Fibroblast of lung (primary cell): Measurements from ENCODE around the gene CDX2.

Experiments used
- EZH2 ChIP-seq: IDR thresholded peaks from 2 replicates; pipeline ENCODE4 v1.5.1; 2012; ENCODE audit warnings: low read length, control low read depth, mild to moderate bottlenecking; ENCODE audit errors: missing control alignments
- TF ChIP-seq, protein P1 (sequence below), 2 donors: IDR thresholded peaks in 1 of 2; conservative IDR thresholded peaks in 1 of 2; 1 replicate in 1 of 2; 2 replicates in 1 of 2; pipeline ENCODE4 v1.5.1; 2011 to 2012; ENCODE audit warnings: low read length in 2 of 2, control low read depth in 1 of 2, inconsistent platforms in 1 of 2, low read depth in 1 of 2, mild to moderate bottlenecking in 1 of 2

DNA sequence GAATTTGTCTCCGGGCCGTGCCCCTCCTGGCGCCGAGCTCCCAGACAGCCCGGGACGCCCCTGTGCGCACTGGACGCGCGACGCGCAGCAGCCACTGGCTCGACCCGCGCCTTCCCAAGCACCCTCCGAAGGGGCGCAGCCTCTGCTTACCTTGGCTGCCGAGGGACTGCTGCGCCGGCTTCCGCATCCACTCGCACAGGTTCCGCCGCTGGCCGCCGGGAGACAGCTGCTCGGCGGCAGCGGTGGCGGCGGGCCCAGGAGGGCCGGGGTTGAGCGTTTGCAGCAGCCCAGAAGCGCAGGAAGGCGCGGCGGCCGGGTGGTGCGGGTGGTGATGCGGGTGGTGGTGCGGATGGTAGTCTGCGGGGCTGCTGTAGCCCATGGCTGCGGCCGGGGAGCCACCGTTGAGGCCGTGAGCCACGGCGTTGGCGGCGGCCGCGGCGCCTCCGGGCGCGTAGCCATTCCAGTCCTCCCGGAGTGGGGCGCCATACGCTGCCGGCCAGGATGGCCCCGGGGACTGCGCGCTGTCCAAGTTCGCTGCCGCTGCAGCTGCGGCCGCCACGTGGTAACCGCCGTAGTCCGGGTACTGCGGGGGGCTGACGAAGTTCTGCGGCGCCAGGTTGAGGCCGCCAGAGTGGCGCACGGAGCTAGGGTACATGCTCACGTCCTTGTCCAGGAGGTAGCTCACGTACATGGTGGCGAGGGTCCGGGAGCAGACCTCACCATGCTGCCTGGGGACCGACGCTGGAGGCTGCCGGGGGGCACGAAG, 616 bp downstream of the CDX2 start:
- TF ChIP-seq, protein P1, sequence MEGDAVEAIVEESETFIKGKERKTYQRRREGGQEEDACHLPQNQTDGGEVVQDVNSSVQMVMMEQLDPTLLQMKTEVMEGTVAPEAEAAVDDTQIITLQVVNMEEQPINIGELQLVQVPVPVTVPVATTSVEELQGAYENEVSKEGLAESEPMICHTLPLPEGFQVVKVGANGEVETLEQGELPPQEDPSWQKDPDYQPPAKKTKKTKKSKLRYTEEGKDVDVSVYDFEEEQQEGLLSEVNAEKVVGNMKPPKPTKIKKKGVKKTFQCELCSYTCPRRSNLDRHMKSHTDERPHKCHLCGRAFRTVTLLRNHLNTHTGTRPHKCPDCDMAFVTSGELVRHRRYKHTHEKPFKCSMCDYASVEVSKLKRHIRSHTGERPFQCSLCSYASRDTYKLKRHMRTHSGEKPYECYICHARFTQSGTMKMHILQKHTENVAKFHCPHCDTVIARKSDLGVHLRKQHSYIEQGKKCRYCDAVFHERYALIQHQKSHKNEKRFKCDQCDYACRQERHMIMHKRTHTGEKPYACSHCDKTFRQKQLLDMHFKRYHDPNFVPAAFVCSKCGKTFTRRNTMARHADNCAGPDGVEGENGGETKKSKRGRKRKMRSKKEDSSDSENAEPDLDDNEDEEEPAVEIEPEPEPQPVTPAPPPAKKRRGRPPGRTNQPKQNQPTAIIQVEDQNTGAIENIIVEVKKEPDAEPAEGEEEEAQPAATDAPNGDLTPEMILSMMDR (conservative IDR thresholded peaks at IDR 0.05 in 1 of 2, IDR thresholded peaks at IDR 0.05 in 1 of 2; ENCODE audit: low read depth in 1 of 2, low read length in 2 of 2) = no peak
- TF ChIP-seq EZH2 = peak; percentile 80
